ENCODE results near the gene UBE2QL1.

DNA sequence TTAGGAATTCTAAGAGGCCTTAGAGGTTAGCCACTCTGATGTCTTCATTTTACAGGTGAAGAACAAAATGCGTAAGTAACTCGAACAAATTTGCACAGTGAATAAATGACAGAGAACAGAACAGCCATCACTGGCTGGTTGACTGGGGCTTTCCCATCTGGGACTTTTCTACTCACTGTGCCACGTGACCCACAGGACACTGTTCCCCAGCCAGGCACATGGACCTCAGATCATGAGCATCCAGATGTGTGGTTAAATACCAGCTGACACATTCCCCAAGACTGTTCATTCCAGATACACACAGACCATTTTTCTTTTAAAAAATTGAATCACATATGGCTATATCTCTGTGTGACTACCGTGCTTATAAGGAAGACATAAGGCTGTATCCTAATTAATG lies 44.5 kb upstream of the UBE2QL1 start:
- no peak for TF ChIP-seq EZH2phosphoT487 (IDR thresholded peaks at IDR 0.05; ENCODE audit: borderline replicate concordance, low read depth, low read length)
- TF ChIP-seq, protein P1, sequence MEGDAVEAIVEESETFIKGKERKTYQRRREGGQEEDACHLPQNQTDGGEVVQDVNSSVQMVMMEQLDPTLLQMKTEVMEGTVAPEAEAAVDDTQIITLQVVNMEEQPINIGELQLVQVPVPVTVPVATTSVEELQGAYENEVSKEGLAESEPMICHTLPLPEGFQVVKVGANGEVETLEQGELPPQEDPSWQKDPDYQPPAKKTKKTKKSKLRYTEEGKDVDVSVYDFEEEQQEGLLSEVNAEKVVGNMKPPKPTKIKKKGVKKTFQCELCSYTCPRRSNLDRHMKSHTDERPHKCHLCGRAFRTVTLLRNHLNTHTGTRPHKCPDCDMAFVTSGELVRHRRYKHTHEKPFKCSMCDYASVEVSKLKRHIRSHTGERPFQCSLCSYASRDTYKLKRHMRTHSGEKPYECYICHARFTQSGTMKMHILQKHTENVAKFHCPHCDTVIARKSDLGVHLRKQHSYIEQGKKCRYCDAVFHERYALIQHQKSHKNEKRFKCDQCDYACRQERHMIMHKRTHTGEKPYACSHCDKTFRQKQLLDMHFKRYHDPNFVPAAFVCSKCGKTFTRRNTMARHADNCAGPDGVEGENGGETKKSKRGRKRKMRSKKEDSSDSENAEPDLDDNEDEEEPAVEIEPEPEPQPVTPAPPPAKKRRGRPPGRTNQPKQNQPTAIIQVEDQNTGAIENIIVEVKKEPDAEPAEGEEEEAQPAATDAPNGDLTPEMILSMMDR (conservative IDR thresholded peaks at IDR 0.05; ENCODE audit: low read length): no peak
